ENCODE results near the gene CHADL.

CHADL gene

GRCh38 chr22:41230401-41230785, 10.3 kb downstream of the CHADL start:
- no peak for DNase-seq (ENCODE audit: low read depth in 2 of 2)

- DNase-seq (ENCODE audit: low read depth in 2 of 2) = no peak
Observed at GRCh38 chr22:41229730-41230400, 10.9 kb downstream of the CHADL start.

- DNase-seq (ENCODE audit: low read depth in 2 of 2) = no peak
Observed at GRCh38 chr22:41229215-41229614, 11.5 kb downstream of the CHADL start.

- DNase-seq (ENCODE audit: low read depth in 2 of 2) = no peak
Observed at GRCh38 chr22:41226723-41227655, 13.7 kb downstream of the CHADL start.

- DNase-seq (ENCODE audit: low read depth in 2 of 2) = no peak
Observed at GRCh38 chr22:41223535-41223934, 17.2 kb downstream of the CHADL start.

- no peak for DNase-seq (ENCODE audit: low read depth in 2 of 2)
Observed at GRCh38 chr22:41222846-41223507, 17.8 kb downstream of the CHADL start.

GRCh38 chr22:41217553-41218157, 23.1 kb downstream of the CHADL start:
- no peak for DNase-seq (ENCODE audit: low read depth in 2 of 2)

GRCh38 chr22:41216984-41217383, 23.7 kb downstream of the CHADL start:
- no peak for DNase-seq (ENCODE audit: low read depth in 2 of 2)

- DNase-seq (ENCODE audit: low read depth in 2 of 2) = no peak
Observed at GRCh38 chr22:41215926-41216325, 24.8 kb downstream of the CHADL start.

GRCh38 chr22:41215409-41215808, 25.3 kb downstream of the CHADL start:
- DNase-seq (ENCODE audit: low read depth in 2 of 2) = no peak

GRCh38 chr22:41206719-41207118, 34.0 kb downstream of the CHADL start:
- DNase-seq (ENCODE audit: low read depth in 2 of 2) = no peak

GRCh38 chr22:41204992-41205900, 35.5 kb downstream of the CHADL start, which contains the start of gene L3MBTL2:
TSS of gene L3MBTL2 (plus strand) at chr22:41205312. CDS start at chr22:41205363, 51 bp downstream.
- DNase-seq (ENCODE audit: low read depth in 2 of 2) = peak; percentile 98 to 99

- no peak for DNase-seq (ENCODE audit: low read depth in 2 of 2)
Observed at GRCh38 chr22:41204066-41204465, 36.7 kb downstream of the CHADL start.

- DNase-seq (ENCODE audit: low read depth in 2 of 2) = no peak
Observed at GRCh38 chr22:41203118-41203517, 37.6 kb downstream of the CHADL start.

GRCh38 chr22:41201141-41201540, 39.6 kb downstream of the CHADL start:
- no peak for DNase-seq (ENCODE audit: low read depth in 2 of 2)

- DNase-seq (ENCODE audit: low read depth in 2 of 2) = peak; percentile 32 to 44
Observed at GRCh38 chr22:41198027-41198580, 42.6 kb downstream of the CHADL start.

GRCh38 chr22:41197038-41197972, 43.4 kb downstream of the CHADL start:
- DNase-seq (ENCODE audit: low read depth in 2 of 2) = peak; percentile 69 to 71

GRCh38 chr22:41193829-41194228, 46.9 kb downstream of the CHADL start:
- DNase-seq (ENCODE audit: low read depth in 2 of 2) = no peak

GRCh38 chr22:41191467-41191866, 49.3 kb downstream of the CHADL start:
- DNase-seq (ENCODE audit: low read depth in 2 of 2) = no peak

Measured in stimulated activated CD8-positive, alpha-beta memory T cell treated with anti-CD3 and anti-CD28 coated beads, Interleukin-15, amount 100 ng/mL, for 48 hours (primary cell).